Measurements from ENCODE around the gene SIPA1L3. TPM values are rescaled to one million over a fixed set of nuclear protein-coding genes. Genes with fewer than 3 reads are reported as not detected.

Gene SIPA1L3
- total and polyA plus RNA-seq, 2 experiments from 2014 or later = 15.7 to 54.1 TPM

DNA sequence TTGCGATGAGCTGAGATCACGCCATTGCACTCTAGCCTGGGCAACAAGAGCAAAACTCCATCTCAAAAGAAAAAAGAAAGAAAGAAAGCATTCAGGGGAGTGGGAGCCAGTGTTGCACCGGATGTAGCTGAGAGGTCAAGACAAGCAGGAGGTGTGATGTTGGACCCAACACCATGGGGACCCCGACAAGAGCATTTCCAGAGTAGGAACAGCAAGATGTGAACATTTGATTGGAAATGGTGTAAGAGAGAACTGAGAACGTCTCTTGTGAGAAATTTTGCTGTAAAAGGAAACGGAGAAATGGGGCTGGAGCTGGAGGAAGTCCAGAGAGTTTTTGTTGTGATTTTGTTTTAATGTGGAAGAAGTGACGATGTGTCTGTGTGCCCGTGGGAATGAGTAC is 332.8 kb downstream of the SIPA1L3 start (continued):
- TF ChIP-seq, protein P1, sequence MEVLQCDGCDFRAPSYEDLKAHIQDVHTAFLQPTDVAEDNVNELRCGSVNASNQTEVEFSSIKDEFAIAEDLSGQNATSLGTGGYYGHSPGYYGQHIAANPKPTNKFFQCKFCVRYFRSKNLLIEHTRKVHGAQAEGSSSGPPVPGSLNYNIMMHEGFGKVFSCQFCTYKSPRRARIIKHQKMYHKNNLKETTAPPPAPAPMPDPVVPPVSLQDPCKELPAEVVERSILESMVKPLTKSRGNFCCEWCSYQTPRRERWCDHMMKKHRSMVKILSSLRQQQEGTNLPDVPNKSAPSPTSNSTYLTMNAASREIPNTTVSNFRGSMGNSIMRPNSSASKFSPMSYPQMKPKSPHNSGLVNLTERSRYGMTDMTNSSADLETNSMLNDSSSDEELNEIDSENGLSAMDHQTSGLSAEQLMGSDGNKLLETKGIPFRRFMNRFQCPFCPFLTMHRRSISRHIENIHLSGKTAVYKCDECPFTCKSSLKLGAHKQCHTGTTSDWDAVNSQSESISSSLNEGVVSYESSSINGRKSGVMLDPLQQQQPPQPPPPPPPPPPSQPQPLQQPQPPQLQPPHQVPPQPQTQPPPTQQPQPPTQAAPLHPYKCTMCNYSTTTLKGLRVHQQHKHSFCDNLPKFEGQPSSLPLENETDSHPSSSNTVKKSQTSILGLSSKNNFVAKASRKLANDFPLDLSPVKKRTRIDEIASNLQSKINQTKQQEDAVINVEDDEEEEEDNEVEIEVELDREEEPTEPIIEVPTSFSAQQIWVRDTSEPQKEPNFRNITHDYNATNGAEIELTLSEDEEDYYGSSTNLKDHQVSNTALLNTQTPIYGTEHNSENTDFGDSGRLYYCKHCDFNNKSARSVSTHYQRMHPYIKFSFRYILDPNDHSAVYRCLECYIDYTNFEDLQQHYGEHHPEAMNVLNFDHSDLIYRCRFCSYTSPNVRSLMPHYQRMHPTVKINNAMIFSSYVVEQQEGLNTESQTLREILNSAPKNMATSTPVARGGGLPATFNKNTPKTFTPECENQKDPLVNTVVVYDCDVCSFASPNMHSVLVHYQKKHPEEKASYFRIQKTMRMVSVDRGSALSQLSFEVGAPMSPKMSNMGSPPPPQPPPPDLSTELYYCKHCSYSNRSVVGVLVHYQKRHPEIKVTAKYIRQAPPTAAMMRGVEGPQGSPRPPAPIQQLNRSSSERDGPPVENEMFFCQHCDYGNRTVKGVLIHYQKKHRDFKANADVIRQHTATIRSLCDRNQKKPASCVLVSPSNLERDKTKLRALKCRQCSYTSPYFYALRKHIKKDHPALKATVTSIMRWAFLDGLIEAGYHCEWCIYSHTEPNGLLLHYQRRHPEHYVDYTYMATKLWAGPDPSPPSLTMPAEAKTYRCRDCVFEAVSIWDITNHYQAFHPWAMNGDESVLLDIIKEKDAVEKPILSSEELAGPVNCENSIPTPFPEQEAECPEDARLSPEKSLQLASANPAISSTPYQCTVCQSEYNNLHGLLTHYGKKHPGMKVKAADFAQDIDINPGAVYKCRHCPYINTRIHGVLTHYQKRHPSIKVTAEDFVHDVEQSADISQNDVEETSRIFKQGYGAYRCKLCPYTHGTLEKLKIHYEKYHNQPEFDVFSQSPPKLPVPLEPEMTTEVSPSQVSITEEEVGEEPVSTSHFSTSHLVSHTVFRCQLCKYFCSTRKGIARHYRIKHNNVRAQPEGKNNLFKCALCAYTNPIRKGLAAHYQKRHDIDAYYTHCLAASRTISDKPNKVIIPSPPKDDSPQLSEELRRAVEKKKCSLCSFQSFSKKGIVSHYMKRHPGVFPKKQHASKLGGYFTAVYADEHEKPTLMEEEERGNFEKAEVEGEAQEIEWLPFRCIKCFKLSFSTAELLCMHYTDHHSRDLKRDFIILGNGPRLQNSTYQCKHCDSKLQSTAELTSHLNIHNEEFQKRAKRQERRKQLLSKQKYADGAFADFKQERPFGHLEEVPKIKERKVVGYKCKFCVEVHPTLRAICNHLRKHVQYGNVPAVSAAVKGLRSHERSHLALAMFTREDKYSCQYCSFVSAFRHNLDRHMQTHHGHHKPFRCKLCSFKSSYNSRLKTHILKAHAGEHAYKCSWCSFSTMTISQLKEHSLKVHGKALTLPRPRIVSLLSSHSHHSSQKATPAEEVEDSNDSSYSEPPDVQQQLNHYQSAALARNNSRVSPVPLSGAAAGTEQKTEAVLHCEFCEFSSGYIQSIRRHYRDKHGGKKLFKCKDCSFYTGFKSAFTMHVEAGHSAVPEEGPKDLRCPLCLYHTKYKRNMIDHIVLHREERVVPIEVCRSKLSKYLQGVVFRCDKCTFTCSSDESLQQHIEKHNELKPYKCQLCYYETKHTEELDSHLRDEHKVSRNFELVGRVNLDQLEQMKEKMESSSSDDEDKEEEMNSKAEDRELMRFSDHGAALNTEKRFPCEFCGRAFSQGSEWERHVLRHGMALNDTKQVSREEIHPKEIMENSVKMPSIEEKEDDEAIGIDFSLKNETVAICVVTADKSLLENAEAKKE (CRISPR knock-in tag; IDR thresholded peaks at IDR 0.05) = no peak
- TF ChIP-seq, protein P2, sequence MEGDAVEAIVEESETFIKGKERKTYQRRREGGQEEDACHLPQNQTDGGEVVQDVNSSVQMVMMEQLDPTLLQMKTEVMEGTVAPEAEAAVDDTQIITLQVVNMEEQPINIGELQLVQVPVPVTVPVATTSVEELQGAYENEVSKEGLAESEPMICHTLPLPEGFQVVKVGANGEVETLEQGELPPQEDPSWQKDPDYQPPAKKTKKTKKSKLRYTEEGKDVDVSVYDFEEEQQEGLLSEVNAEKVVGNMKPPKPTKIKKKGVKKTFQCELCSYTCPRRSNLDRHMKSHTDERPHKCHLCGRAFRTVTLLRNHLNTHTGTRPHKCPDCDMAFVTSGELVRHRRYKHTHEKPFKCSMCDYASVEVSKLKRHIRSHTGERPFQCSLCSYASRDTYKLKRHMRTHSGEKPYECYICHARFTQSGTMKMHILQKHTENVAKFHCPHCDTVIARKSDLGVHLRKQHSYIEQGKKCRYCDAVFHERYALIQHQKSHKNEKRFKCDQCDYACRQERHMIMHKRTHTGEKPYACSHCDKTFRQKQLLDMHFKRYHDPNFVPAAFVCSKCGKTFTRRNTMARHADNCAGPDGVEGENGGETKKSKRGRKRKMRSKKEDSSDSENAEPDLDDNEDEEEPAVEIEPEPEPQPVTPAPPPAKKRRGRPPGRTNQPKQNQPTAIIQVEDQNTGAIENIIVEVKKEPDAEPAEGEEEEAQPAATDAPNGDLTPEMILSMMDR (conservative IDR thresholded peaks at IDR 0.05; ENCODE audit: low read depth in 2 of 2) = no peak
- TF ChIP-seq, protein P3, sequence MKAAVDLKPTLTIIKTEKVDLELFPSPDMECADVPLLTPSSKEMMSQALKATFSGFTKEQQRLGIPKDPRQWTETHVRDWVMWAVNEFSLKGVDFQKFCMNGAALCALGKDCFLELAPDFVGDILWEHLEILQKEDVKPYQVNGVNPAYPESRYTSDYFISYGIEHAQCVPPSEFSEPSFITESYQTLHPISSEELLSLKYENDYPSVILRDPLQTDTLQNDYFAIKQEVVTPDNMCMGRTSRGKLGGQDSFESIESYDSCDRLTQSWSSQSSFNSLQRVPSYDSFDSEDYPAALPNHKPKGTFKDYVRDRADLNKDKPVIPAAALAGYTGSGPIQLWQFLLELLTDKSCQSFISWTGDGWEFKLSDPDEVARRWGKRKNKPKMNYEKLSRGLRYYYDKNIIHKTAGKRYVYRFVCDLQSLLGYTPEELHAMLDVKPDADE (IDR thresholded peaks at IDR 0.05) = no peak
- no peak for TF ChIP-seq ZNF114 (CRISPR knock-in tag; IDR thresholded peaks at IDR 0.05)
- no peak for TF ChIP-seq ZNF331 (CRISPR knock-in tag; IDR thresholded peaks at IDR 0.05; ENCODE audit: low read depth)

DNA sequence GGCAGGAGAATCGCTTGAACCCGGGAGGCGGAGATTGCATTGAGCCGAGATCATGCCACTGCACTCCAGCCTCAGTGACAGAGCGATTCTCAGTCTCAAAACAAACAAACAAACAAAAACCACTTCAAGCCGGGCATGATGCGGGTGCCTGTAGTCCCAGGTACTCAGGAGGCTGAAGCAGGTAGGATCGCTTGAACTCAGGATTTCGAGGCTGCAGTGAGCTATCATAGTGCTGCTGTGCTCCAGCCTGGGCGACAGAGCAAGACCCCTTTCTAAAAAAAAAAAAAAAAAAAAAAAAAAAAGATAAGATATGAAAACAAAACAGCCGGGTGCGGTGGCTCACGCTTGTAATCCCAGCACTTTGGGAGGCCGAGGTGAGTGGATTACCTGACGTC is 336.3 kb downstream of the SIPA1L3 start:
- no peak for TF ChIP-seq CREB1 (CRISPR knock-in tag; IDR thresholded peaks at IDR 0.05; ENCODE audit: low read depth)
- no peak for TF ChIP-seq POLR2AphosphoS5 (IDR thresholded peaks at IDR 0.05; ENCODE audit: low read depth)
- TF ChIP-seq, protein P2 (conservative IDR thresholded peaks at IDR 0.05; ENCODE audit: low read depth in 2 of 2) = no peak
- TF ChIP-seq ZNF331 (CRISPR knock-in tag; IDR thresholded peaks at IDR 0.05; ENCODE audit: low read depth) = no peak
- TF ChIP-seq, protein P3 (IDR thresholded peaks at IDR 0.05) = no peak
- Histone ChIP-seq H3K79me2 (replicated peaks; ENCODE audit: insufficient read depth) (no peaks in the 10 kb centered on the region), H3K36me3 (ENCODE audit: insufficient read depth) (no peaks in the 10 kb centered on the region), H3K27me3 (ENCODE audit: insufficient read depth) (peaks cover 8% of the 10 kb centered on the region; the same call in 1 of the 2 replicates), H3K27ac (ENCODE audit: low read depth) (no peak overlapping the region), H3K4me1 (ENCODE audit: insufficient read depth) (peaks cover 5% of the 10 kb centered on the region), H4K20me1 (replicated peaks; ENCODE audit: insufficient read depth) (no peaks in the 10 kb centered on the region), H3K9me2 (ENCODE audit: insufficient read depth) (no peaks in the 10 kb centered on the region), H2AFZ (peak overlapping the region; percentile 88; the same call in 1 of the 2 replicates), H3F3A (replicated peaks; ENCODE audit: low read depth) (0 out of 2 replicates have a peak, but pooled peaks cover 21% of the 10 kb centered on the region), H3K4me2 (peak overlapping the region; percentile 45; the same call in 1 of the 2 replicates), H3K4me3 (peak overlapping the region; percentile 32; the same call in 1 of the 2 replicates)
- Mint-ChIP-seq H3K4me3 (no peak overlapping the region), H3K9me3 (no peaks in the 10 kb centered on the region; the same call in 2 of the 3 replicates), H3K27me3 (ENCODE audit: insufficient read depth, low read depth, poor library complexity) (peaks cover 15% of the 10 kb centered on the region), H3K27ac (no peak overlapping the region), H3K36me3 (ENCODE audit: low read depth) (no peaks in the 10 kb centered on the region), H3K4me1 (peaks cover 7% of the 10 kb centered on the region)
- no peak for DNase-seq (ENCODE audit: low spot score)
- no peak for ATAC-seq

Measured in GM23338 (cell line).